ENCODE measurements around the gene CEL. TPM values are rescaled to one million over a fixed set of nuclear protein-coding genes. Genes with fewer than 3 reads are reported as not detected.
A peak's percentile ranks its signal among the peaks of the same experiment; 100 is the strongest.
"Not testable (repeated sequence)": the region's sequence is repeated elsewhere in the genome, so short reads cannot be mapped to it uniquely, and the experiment has no call there.

The CEL gene
- total RNA-seq, 6 donors from 2014 or later = 0.15 to 9.4 (median 1.1) TPM; not detected in 1

GRCh38 chr9:133040892-133041479, 20.8 kb upstream of the CEL start:
- not testable (repeated sequence) for H3K4me1 ChIP-seq; H3K9me3 ChIP-seq; H3K27me3 ChIP-seq; H3K27ac ChIP-seq; H3K4me3 ChIP-seq; ATAC-seq (ENCODE audit: low FRiP score in 2 of 2)
- DNase-seq = peak in 1 of 2 donors; percentile 40
- H3K36me3 ChIP-seq = peaks cover 14 to 46% (median 41%) of the 10 kb centered on the region in 4 donors
- WGBS, 2 donors = 90 to 95% methylated on average over 12 of the region's 12 CpGs
- peak; percentile 28 to 56 (median 40) for TF ChIP-seq CTCF (IDR thresholded peaks at IDR 0.05)

GRCh38 chr9:133041958-133042357, 19.8 kb upstream of the CEL start:
- no peaks in the 10 kb centered on the region for H3K27me3 ChIP-seq
- no peak overlapping the region for H3K27ac ChIP-seq
- ATAC-seq (ENCODE audit: low FRiP score in 2 of 2) = no peak
- TF ChIP-seq POLR2AphosphoS5 (IDR thresholded peaks at IDR 0.05) = no peak
- TF ChIP-seq CTCF (IDR thresholded peaks at IDR 0.05) = no peak
- no peak for TF ChIP-seq POLR2A (IDR thresholded peaks at IDR 0.05)
- TF ChIP-seq EP300 (IDR thresholded peaks at IDR 0.05) = no peak
- DNase-seq = no peak
- H3K9me3 ChIP-seq = no peaks in the 10 kb centered on the region
- H3K4me1 ChIP-seq = no peaks in the 10 kb centered on the region
- H3K4me3 ChIP-seq = no peak overlapping the region
- H3K36me3 ChIP-seq = peaks cover 14 to 55% (median 51%) of the 10 kb centered on the region in 4 donors
- 93 to 95% methylated on average over 9 of the region's 9 CpGs for WGBS, 2 donors

- 93 to 98% methylated on average over 5 to 8 of the region's 8 CpGs for WGBS, 2 donors
- Histone ChIP-seq H3K4me3 (no peak overlapping the region), H3K9me3 (no peaks in the 10 kb centered on the region), H3K4me1 (no peaks in the 10 kb centered on the region), H3K36me3 (peaks cover 14 to 63% (median 56%) of the 10 kb centered on the region in 4 donors), H3K27me3 (no peaks in the 10 kb centered on the region), H3K27ac (no peak overlapping the region)
- no peak for DNase-seq
- ATAC-seq (ENCODE audit: low FRiP score in 2 of 2) = no peak
- TF ChIP-seq POLR2A (IDR thresholded peaks at IDR 0.05) (no peak), CTCF (IDR thresholded peaks at IDR 0.05) (no peak), EP300 (IDR thresholded peaks at IDR 0.05) (no peak), POLR2AphosphoS5 (IDR thresholded peaks at IDR 0.05) (no peak)
Measured at GRCh38 chr9:133042676-133043075, 19.1 kb upstream of the CEL start.

GRCh38 chr9:133043449-133044035, 18.2 kb upstream of the CEL start:
- no peak for DNase-seq
- 97 to 98% methylated on average over 15 to 16 of the region's 16 CpGs for WGBS, 2 donors
- H3K36me3 ChIP-seq = peaks cover 14 to 69% (median 62%) of the 10 kb centered on the region in 4 donors
- no peak overlapping the region for H3K4me3 ChIP-seq
- H3K9me3 ChIP-seq = no peaks in the 10 kb centered on the region
- no peak for TF ChIP-seq EP300 (IDR thresholded peaks at IDR 0.05)
- TF ChIP-seq POLR2AphosphoS5 (IDR thresholded peaks at IDR 0.05) = no peak
- no peak for TF ChIP-seq CTCF (IDR thresholded peaks at IDR 0.05)
- TF ChIP-seq POLR2A (IDR thresholded peaks at IDR 0.05) = no peak
- no peaks in the 10 kb centered on the region for H3K4me1 ChIP-seq
- no peaks in the 10 kb centered on the region for H3K27me3 ChIP-seq
- no peak for ATAC-seq (ENCODE audit: low FRiP score in 2 of 2)
- H3K27ac ChIP-seq = no peak overlapping the region

- Histone ChIP-seq H3K4me1 (no peaks in the 10 kb centered on the region), H3K27me3 (no peaks in the 10 kb centered on the region), H3K4me3 (no peak overlapping the region), H3K36me3 (peaks cover 14 to 75% (median 65%) of the 10 kb centered on the region in 4 donors), H3K9me3 (no peaks in the 10 kb centered on the region), H3K27ac (no peak overlapping the region)
- TF ChIP-seq POLR2AphosphoS5 (IDR thresholded peaks at IDR 0.05) (no peak), POLR2A (IDR thresholded peaks at IDR 0.05) (no peak), CTCF (IDR thresholded peaks at IDR 0.05) (no peak), EP300 (IDR thresholded peaks at IDR 0.05) (no peak)
- DNase-seq (no peak), ATAC-seq (ENCODE audit: low FRiP score in 2 of 2) (no peak)
- 88 to 91% methylated on average over 6 of the region's 6 CpGs for WGBS, 2 donors
Measured at GRCh38 chr9:133044125-133044524, 17.7 kb upstream of the CEL start.
